ENCODE results near the gene MOB1B.

DNA sequence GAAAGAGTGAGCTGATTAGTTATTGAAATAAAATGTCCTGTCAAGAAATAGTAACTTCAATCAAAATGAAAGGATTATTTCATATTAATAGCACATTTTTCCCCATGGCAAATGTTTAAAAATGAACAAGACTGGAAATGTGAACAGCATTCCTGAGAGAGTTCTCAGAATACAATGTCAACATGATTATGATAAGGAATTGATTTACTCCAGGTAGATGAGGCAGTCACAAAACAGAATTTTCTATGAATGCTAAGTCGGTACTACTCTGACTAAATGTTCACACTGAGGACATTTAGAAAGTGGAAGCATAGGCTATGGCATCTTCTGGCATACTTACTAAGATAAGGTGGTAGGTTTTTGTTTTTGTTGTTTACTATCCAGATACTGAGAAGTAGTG, 43.1 kb upstream of the MOB1B start:
- TF ChIP-seq, protein P1, sequence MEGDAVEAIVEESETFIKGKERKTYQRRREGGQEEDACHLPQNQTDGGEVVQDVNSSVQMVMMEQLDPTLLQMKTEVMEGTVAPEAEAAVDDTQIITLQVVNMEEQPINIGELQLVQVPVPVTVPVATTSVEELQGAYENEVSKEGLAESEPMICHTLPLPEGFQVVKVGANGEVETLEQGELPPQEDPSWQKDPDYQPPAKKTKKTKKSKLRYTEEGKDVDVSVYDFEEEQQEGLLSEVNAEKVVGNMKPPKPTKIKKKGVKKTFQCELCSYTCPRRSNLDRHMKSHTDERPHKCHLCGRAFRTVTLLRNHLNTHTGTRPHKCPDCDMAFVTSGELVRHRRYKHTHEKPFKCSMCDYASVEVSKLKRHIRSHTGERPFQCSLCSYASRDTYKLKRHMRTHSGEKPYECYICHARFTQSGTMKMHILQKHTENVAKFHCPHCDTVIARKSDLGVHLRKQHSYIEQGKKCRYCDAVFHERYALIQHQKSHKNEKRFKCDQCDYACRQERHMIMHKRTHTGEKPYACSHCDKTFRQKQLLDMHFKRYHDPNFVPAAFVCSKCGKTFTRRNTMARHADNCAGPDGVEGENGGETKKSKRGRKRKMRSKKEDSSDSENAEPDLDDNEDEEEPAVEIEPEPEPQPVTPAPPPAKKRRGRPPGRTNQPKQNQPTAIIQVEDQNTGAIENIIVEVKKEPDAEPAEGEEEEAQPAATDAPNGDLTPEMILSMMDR (IDR thresholded peaks at IDR 0.05): no peak
- no peak for TF ChIP-seq EZH2phosphoT487 (IDR thresholded peaks at IDR 0.05)
